Muscle layer of duodenum (tissue), 2 donors: ENCODE data around the gene IRF2.

Source experiments
- H3K27ac ChIP-seq: one replicate; pipeline ENCODE4 v1.7.0; 2013; ENCODE audit warnings: mild to moderate bottlenecking, low read length
- H3K27me3 ChIP-seq: one replicate; pipeline ENCODE4 v1.7.0; 2013; ENCODE audit warnings: low read depth, mild to moderate bottlenecking, control low read depth, low read length
- H3K36me3 ChIP-seq, 2 donors: one replicate each; pipeline ENCODE4 v1.7.0; 2013; ENCODE audit warnings: low read length in 2 of 2, control low read depth in 1 of 2, mild to moderate bottlenecking in 1 of 2; ENCODE audit not compliant: insufficient read depth in 2 of 2, control insufficient read depth in 1 of 2
- H3K4me1 ChIP-seq, 2 donors: one replicate each; pipeline ENCODE4 v1.7.0; 2013; ENCODE audit warnings: low read length in 2 of 2, mild to moderate bottlenecking in 2 of 2, control low read depth in 1 of 2, moderate library complexity in 1 of 2; ENCODE audit not compliant: insufficient read depth in 2 of 2, control insufficient read depth in 1 of 2
- H3K4me3 ChIP-seq, 2 donors: one replicate each; pipeline ENCODE4 v1.7.0; 2013; ENCODE audit warnings: low read length in 2 of 2, low read depth in 1 of 2, mild to moderate bottlenecking in 1 of 2
- H3K9me3 ChIP-seq, 2 donors: one replicate each; pipeline ENCODE4 v1.7.0; 2013; ENCODE audit warnings: low read length in 2 of 2, control low read depth in 1 of 2, mild to moderate bottlenecking in 1 of 2; ENCODE audit not compliant: control insufficient read depth in 1 of 2
- donor health status: healthy.

Gene IRF2

GRCh38 chr4:184404047-184404446, 70.3 kb downstream of the IRF2 start:
- H3K4me3 ChIP-seq = no peak overlapping the region
- H3K36me3 ChIP-seq = peaks cover 35 to 37% of the 10 kb centered on the region in 2 donors

GRCh38 chr4:184403384-184403781, 71.0 kb downstream of the IRF2 start:
- Histone ChIP-seq H3K4me1 (peaks cover 10 to 21% of the 10 kb centered on the region in 2 donors), H3K36me3 (peaks cover 35 to 42% of the 10 kb centered on the region in 2 donors), H3K9me3 (no peaks in the 10 kb centered on the region), H3K27ac (no peak overlapping the region), H3K4me3 (no peak overlapping the region), H3K27me3 (no peaks in the 10 kb centered on the region)

More at GRCh38 chr4:184404047-184404446, 70.3 kb downstream of the IRF2 start:
- no peaks in the 10 kb centered on the region for H3K27me3 ChIP-seq
- no peaks in the 10 kb centered on the region for H3K9me3 ChIP-seq
- peaks cover 10 to 27% of the 10 kb centered on the region in 2 donors for H3K4me1 ChIP-seq
- no peak overlapping the region for H3K27ac ChIP-seq

DNA sequence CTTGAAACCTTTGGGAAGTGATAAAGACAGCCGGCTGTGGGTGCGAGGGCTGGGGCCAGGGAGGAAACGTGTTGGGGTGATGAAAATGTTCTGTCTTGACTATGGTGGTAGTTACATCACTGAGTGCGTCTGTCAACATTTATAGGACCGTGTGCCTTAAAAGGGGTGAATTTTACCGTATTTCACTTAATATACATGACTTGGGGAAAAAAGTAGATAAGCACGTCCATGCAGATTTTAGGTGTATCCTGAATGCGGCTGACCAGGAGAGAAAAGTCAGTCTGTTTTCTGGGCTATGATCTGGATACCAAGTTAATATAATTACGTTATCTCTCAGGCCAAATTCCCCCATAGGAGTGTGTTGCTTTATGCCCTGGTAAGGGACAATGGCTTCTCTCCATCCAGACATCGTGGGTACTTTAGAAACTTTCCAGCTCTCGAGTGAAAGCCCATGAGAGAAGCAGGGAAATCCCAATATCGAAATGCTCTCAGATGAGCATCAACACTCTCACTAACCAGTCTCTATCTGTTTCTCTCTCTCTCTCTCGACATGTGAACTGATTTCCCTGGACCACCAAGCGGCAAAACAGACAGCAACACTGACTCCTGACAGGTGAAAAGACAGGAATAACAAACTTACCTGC, 71.5 kb downstream of the IRF2 start:
- Histone ChIP-seq H3K9me3 (no peaks in the 10 kb centered on the region), H3K27ac (no peak overlapping the region), H3K4me3 (no peak overlapping the region), H3K27me3 (no peaks in the 10 kb centered on the region), H3K36me3 (peaks cover 38 to 42% of the 10 kb centered on the region in 2 donors), H3K4me1 (peaks cover 10 to 17% of the 10 kb centered on the region in 2 donors)

GRCh38 chr4:184402239-184402638, 72.1 kb downstream of the IRF2 start:
- Histone ChIP-seq H3K27ac (no peak overlapping the region), H3K27me3 (no peaks in the 10 kb centered on the region), H3K4me1 (peaks cover 3 to 15% of the 10 kb centered on the region in 2 donors), H3K36me3 (peaks cover 39 to 41% of the 10 kb centered on the region in 2 donors), H3K9me3 (no peaks in the 10 kb centered on the region), H3K4me3 (no peak overlapping the region)

- Histone ChIP-seq H3K27me3 (no peaks in the 10 kb centered on the region), H3K27ac (peak overlapping the region; percentile 11), H3K4me1 (peaks cover 0 to 9% of the 10 kb centered on the region in 2 donors), H3K36me3 (peaks cover 36 to 45% of the 10 kb centered on the region in 2 donors), H3K4me3 (no peak overlapping the region), H3K9me3 (no peaks in the 10 kb centered on the region)
Measured at GRCh38 chr4:184401397-184402171, 72.8 kb downstream of the IRF2 start.

DNA sequence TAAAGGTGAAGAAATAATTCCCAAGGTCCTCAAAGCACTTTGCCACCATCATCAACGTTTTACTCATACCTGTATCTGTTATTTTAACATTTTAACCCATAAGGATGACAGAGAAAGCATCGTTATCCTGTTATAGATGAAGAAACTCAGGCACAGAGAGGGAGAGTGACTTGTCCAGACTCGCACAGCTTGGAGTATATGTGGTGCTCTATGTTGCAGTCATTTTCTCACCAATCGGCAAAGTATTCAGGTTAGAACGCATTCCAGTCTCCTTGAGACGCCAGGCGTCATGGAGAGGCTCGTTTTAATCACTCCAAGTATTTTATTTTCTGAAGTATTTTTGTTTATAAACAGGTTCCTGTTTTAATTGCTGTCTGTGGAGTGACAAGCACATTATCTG, 73.5 kb downstream of the IRF2 start:
- Histone ChIP-seq H3K4me1 (peaks cover 0 to 6% of the 10 kb centered on the region in 2 donors), H3K27ac (peak overlapping the region; percentile 11), H3K36me3 (peaks cover 34 to 44% of the 10 kb centered on the region in 2 donors), H3K4me3 (no peak overlapping the region), H3K9me3 (no peaks in the 10 kb centered on the region), H3K27me3 (no peaks in the 10 kb centered on the region)

GRCh38 chr4:184400375-184400870, 73.9 kb downstream of the IRF2 start:
- Histone ChIP-seq H3K27me3 (no peaks in the 10 kb centered on the region), H3K36me3 (peaks cover 29 to 40% of the 10 kb centered on the region in 2 donors), H3K27ac (no peak overlapping the region), H3K9me3 (no peaks in the 10 kb centered on the region), H3K4me1 (peaks cover 0 to 6% of the 10 kb centered on the region in 2 donors), H3K4me3 (no peak overlapping the region)

DNA sequence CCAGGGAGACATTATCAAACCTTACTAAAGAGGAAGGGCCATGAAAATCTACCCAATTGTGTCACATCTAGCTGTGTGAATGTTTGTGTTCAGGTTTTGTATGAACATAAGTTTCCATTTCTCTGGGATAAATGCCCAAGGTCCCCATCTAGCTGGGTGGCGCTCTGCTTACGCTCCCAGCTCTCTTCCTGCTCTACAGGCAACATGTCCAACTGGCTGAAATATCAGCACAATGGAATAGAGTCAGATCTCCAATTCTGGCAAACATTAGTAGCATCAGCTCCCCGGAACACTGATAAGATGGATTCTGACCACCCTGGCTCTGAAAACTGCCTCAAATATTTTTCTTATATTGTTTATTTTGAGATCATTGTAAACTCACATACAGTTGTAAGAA, 74.8 kb downstream of the IRF2 start:
- no peak overlapping the region for H3K4me3 ChIP-seq
- H3K27ac ChIP-seq = no peak overlapping the region
- H3K9me3 ChIP-seq = no peaks in the 10 kb centered on the region
- peaks cover 20 to 40% of the 10 kb centered on the region in 2 donors for H3K36me3 ChIP-seq
- peaks cover 0 to 6% of the 10 kb centered on the region in 2 donors for H3K4me1 ChIP-seq
- no peaks in the 10 kb centered on the region for H3K27me3 ChIP-seq

- Histone ChIP-seq H3K36me3 (peaks cover 20 to 40% of the 10 kb centered on the region in 2 donors), H3K27ac (no peak overlapping the region), H3K9me3 (no peaks in the 10 kb centered on the region), H3K4me1 (peaks cover 0 to 6% of the 10 kb centered on the region in 2 donors), H3K4me3 (no peak overlapping the region), H3K27me3 (no peaks in the 10 kb centered on the region)
Measured at GRCh38 chr4:184398741-184399511, 75.4 kb downstream of the IRF2 start.

GRCh38 chr4:184397516-184398163, 76.7 kb downstream of the IRF2 start:
- H3K36me3 ChIP-seq = peaks cover 20 to 44% of the 10 kb centered on the region in 2 donors
- H3K4me3 ChIP-seq = no peak overlapping the region
- H3K27ac ChIP-seq = peak overlapping the region; percentile 42
- H3K4me1 ChIP-seq = peaks cover 0 to 13% of the 10 kb centered on the region in 2 donors
- H3K9me3 ChIP-seq = no peaks in the 10 kb centered on the region
- no peaks in the 10 kb centered on the region for H3K27me3 ChIP-seq
